ENCODE results near the gene NEUROD6. TPM values are rescaled to one million over a fixed set of nuclear protein-coding genes. Genes with fewer than 3 reads are reported as not detected.

Gene NEUROD6
- total RNA-seq, 2 experiments from 2014 or later, result not detected

DNA sequence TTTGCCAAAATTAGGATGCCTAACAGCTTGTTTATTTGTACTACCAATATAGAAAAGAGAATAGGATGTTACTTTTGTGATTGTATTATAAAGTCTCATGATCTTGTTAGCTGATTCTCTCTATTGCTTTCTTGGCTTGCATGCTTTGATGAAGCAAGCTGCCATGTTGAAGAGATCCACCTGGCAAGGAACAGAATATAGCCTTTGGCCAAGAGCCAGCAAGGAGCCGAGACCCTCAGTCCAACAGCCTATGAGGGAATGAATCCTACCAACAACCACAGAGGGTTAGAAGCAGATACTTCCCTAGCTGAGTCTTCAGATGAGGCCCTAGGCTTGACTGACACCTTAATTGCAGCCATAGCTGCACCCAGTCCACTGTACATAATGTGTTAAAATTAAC is 41.2 kb downstream of the NEUROD6 start:
- CTCF ChIA-PET, result interaction anchor here (0.7 kb wide), 1 partner anchor 81 kb away, joined by 3 read pairs; no protein-coding TSS in a partner anchor

DNA sequence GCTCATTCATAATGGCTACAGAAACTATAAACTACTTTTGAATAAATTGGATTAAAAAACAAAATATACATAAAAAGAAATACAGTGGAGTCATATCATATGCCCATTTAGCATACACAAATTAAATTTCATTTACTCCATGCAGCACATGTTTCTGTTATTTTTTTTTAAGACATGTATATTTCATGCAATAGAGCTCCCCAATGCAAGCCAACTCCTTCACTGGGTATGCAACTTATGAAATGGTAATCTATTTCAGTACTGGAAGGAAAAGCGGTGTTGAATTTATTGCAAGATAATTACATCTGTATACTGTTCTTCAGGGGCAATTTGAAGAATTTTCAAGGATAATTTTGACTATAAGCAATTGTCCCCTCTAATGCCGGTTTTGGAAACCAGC is 49.9 kb downstream of the NEUROD6 start:
- no peaks in the 10 kb centered on the region for H3K4me1 Mint-ChIP-seq (ENCODE audit: low read depth)
- CTCF ChIA-PET, result no interaction called here
- no peak overlapping the region for H3K4me3 Mint-ChIP-seq
- intact Hi-C loops (cut with micrococcal nuclease), result no loop called here
- no peaks in the 10 kb centered on the region for H3K36me3 Mint-ChIP-seq
- no peaks in the 10 kb centered on the region for H3K27me3 Mint-ChIP-seq
- POLR2A ChIA-PET, result no interaction called here
- H3K27ac Mint-ChIP-seq, result no peak overlapping the region
- DNase-seq, result no peak
- peaks cover 6% of the 10 kb centered on the region for H3K9me3 Mint-ChIP-seq

More for the DNA sequence above, 41.2 kb downstream of the NEUROD6 start:
- intact Hi-C loops (cut with micrococcal nuclease), result no loop called here
- Mint-ChIP-seq H3K9me3 (peaks cover 2% of the 10 kb centered on the region), H3K27me3 (no peaks in the 10 kb centered on the region), H3K27ac (no peak overlapping the region), H3K4me3 (no peak overlapping the region), H3K4me1 (ENCODE audit: low read depth) (no peaks in the 10 kb centered on the region), H3K36me3 (no peaks in the 10 kb centered on the region)
- POLR2A ChIA-PET, result no interaction called here
- no peak for DNase-seq

Other genes starting within 250 kb of the NEUROD6 start
- not detected for gene ITPRID1, start 173.4 kb upstream of the NEUROD6 start, total RNA-seq

Data from activated CD4-positive, alpha-beta memory T cell treated with anti-CD3 and anti-CD28 coated beads for 36 hours (primary cell).